ENCODE data around the gene POU3F3. TPM values are rescaled to one million over a fixed set of nuclear protein-coding genes. Genes with fewer than 3 reads are reported as not detected.
A peak's percentile ranks its signal among the peaks of the same experiment; 100 is the strongest.

Gene POU3F3
- not detected for total RNA-seq (2013)
- not detected for polyA plus RNA-seq
- polyA minus RNA-seq: not detected in 2 replicates
- total RNA-seq: 0 to 2.5 (median 0.12) reads per million in 11 experiments

DNA sequence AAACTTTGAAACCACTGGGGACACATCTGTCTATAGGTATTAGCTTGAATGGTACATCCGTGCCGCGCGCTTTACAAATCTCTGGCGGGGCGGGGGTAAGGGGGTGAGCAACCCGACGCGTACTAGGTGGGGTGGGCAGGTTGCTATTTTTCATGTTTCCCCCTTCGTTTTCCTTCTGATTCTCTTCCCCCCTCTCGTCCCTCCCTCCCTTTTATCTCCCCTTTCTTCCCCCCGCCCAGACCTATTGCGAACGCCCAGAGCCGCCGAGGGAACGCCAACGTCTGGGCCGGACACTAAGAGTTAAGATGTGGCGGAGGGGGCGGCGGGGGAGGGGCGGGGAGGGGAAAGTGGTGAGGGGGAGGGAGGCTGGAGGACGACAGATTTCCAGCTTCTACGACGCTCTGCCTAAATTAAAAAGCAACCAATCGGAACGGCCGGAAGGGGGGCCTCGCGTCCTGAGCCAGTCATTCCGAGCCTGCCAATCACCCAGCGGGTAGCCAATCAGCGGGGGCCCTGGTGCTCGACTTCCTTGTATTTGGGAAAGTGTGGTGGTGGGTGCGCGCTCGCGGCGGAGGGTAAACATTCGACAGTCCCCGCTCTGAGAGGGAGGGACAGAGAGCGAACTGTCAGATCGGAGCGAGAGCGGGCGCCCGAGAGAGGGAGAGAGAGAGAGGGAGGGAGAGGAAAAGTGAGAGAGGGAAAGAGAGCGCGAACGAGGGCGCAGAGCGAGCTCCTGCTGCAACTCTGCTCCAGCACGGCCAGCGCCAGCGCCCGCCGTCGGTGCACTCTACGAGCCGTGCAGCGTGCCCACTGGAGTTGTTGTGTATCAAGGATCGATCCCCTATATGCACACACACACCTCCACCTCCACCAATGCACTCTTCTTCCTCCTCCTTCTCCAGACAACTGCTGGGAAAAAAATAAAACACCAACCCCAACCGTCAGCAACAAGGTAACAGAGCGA, at the start of gene POU3F3:
Gene POU3F3, plus strand, starts transcription at position 582 of the 964 bp plus-strand sequence. CDS start 1,396 bp downstream, outside the sequence.
- Mint-ChIP-seq H3K9me3 (peaks cover 0 to 38% (median 30%) of the 10 kb centered on the region in 7 donors), H3K4me1 (peaks cover 60% of the 10 kb centered on the region), H3K36me3 (peaks cover 18 to 29% of the 10 kb centered on the region in 2 donors), H3K27me3 (ENCODE audit: low read depth in 3 of 3) (peaks cover 81 to 91% (median 87%) of the 10 kb centered on the region in 3 donors), H3K4me3 (peak within 1 kb of the TSS; percentile 91 to 98), H3K27ac (peak within 1 kb of the TSS in 3 of 7 donors; percentile 18 to 76 (median 72))
- Histone ChIP-seq H4K20me1 (ENCODE audit: insufficient read depth, low read length) (no peaks in the 10 kb centered on the region), H2AFZ (ENCODE audit: insufficient read depth, low read depth, low read length, poor library complexity, severe bottlenecking) (peak within 1 kb of the TSS; percentile 71), H3K4me3 (replicated peaks in 1 of 3; ENCODE audit: low read depth in 2 of 3, low read length in 3 of 3) (peak within 1 kb of the TSS; percentile 32 to 77 (median 46)), H3K4me2 (replicated peaks; ENCODE audit: extremely low read depth, low read length, poor library complexity, severe bottlenecking) (peak within 1 kb of the TSS; percentile 92), H3K27ac (ENCODE audit: low read depth in 1 of 2, low read length in 2 of 2) (no peak within 1 kb of the TSS), H3K9ac (ENCODE audit: insufficient read depth, low read length, poor library complexity, severe bottlenecking) (peak within 1 kb of the TSS; percentile 4), H3K36me3 (replicated peaks in 1 of 2; ENCODE audit: control insufficient read depth in 1 of 2, insufficient read depth in 2 of 2, low read length in 2 of 2) (no peaks in the 10 kb centered on the region), H3K79me2 (ENCODE audit: insufficient read depth, low read length) (no peaks in the 10 kb centered on the region), H3K27me3 (ENCODE audit: control insufficient read depth in 2 of 2, insufficient read depth in 2 of 2, low read length in 2 of 2) (peaks cover 72 to 83% of the 10 kb centered on the region in 2 donors), H3K4me1 (ENCODE audit: control insufficient read depth in 1 of 2, insufficient read depth in 2 of 2, low read length in 2 of 2) (peaks cover 37 to 51% of the 10 kb centered on the region in 2 donors), H3K9me3 (replicated peaks in 1 of 2; ENCODE audit: control insufficient read depth in 1 of 2, insufficient read depth in 1 of 2, low read length in 2 of 2) (peaks cover 0 to 18% of the 10 kb centered on the region in 2 donors)
- peak; percentile 42 to 71 (median 54) for DNase-seq
- intact Hi-C loops (cut with micrococcal nuclease): no loop called here
- 2% methylated on average over 20 of the region's 65 CpGs for WGBS (ENCODE audit: insufficient coverage)
- TF ChIP-seq, protein P1, sequence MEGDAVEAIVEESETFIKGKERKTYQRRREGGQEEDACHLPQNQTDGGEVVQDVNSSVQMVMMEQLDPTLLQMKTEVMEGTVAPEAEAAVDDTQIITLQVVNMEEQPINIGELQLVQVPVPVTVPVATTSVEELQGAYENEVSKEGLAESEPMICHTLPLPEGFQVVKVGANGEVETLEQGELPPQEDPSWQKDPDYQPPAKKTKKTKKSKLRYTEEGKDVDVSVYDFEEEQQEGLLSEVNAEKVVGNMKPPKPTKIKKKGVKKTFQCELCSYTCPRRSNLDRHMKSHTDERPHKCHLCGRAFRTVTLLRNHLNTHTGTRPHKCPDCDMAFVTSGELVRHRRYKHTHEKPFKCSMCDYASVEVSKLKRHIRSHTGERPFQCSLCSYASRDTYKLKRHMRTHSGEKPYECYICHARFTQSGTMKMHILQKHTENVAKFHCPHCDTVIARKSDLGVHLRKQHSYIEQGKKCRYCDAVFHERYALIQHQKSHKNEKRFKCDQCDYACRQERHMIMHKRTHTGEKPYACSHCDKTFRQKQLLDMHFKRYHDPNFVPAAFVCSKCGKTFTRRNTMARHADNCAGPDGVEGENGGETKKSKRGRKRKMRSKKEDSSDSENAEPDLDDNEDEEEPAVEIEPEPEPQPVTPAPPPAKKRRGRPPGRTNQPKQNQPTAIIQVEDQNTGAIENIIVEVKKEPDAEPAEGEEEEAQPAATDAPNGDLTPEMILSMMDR (IDR thresholded peaks at IDR 0.05): no peak

DNA sequence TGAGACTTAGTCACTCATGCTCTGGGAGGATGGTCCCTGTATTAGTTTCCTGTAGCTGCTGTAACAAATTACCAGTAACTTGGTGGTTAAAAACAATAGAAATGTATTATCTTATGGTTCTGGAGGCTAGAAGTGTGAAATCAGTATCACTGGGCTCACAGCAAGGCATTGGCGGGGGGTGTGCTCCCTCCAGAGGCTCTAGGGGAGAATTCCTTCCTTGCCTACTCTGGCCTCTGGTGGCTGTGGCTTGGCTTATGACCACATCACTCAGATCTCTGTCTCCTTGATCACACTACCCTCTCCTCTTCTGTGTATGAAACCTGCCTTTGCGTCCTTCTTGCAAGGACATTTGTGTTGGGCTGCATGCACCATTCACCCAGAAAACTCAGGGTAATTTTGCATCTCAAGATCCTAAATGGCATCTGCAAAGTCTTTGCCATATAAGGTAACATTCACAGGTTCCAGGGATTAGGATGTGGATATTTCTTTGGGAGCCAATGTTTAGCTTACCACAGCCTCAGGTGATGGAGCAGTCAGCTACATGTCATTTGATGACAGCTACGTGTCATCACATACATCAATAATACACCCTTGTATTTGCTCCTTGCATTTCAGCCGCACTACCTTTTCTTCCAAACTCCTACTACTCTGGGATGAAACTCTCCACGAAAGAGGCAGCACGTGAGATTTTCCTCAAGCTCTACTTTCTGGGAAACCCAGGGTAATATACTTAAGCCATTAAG, 49.6 kb upstream of the POU3F3 start:
- H3K4me1 Mint-ChIP-seq: no peaks in the 10 kb centered on the region
- H3K9me3 ChIP-seq (replicated peaks in 1 of 2; ENCODE audit: control insufficient read depth in 1 of 2, insufficient read depth in 1 of 2, low read length in 2 of 2): peaks cover 4 to 6% of the 10 kb centered on the region in 2 donors
- no peak overlapping the region for H3K27ac Mint-ChIP-seq
- no peaks in the 10 kb centered on the region for H3K27me3 ChIP-seq (ENCODE audit: control insufficient read depth in 2 of 2, insufficient read depth in 2 of 2, low read length in 2 of 2)
- no peak for DNase-seq
- intact Hi-C loops (cut with micrococcal nuclease): no loop called here
- TF ChIP-seq, protein P1 (IDR thresholded peaks at IDR 0.05): no peak
- no peak overlapping the region for H3K4me3 Mint-ChIP-seq
- H3K27ac ChIP-seq (ENCODE audit: low read depth in 1 of 2, low read length in 2 of 2): no peak overlapping the region
- H3K4me3 ChIP-seq (replicated peaks in 1 of 3; ENCODE audit: low read depth in 2 of 3, low read length in 3 of 3): no peak overlapping the region
- WGBS (ENCODE audit: insufficient coverage): 94% methylated on average over 2 of the region's 6 CpGs
- no peaks in the 10 kb centered on the region for H3K36me3 Mint-ChIP-seq
- no peak overlapping the region for H3K4me2 ChIP-seq (replicated peaks; ENCODE audit: extremely low read depth, low read length, poor library complexity, severe bottlenecking)
- no peak overlapping the region for H2AFZ ChIP-seq (ENCODE audit: insufficient read depth, low read depth, low read length, poor library complexity, severe bottlenecking)
- peaks cover 2 to 5% (median 2%) of the 10 kb centered on the region in 3 donors for H3K27me3 Mint-ChIP-seq (ENCODE audit: low read depth in 3 of 3)
- H3K4me1 ChIP-seq (ENCODE audit: control insufficient read depth in 1 of 2, insufficient read depth in 2 of 2, low read length in 2 of 2): no peaks in the 10 kb centered on the region
- peaks cover 6 to 17% (median 10%) of the 10 kb centered on the region in 7 donors for H3K9me3 Mint-ChIP-seq
- no peaks in the 10 kb centered on the region for H3K36me3 ChIP-seq (replicated peaks in 1 of 2; ENCODE audit: control insufficient read depth in 1 of 2, insufficient read depth in 2 of 2, low read length in 2 of 2)
- no peak overlapping the region for H3K9ac ChIP-seq (ENCODE audit: insufficient read depth, low read length, poor library complexity, severe bottlenecking)
- H3K79me2 ChIP-seq (ENCODE audit: insufficient read depth, low read length): no peaks in the 10 kb centered on the region
- H4K20me1 ChIP-seq (ENCODE audit: insufficient read depth, low read length): no peaks in the 10 kb centered on the region
